Measurements from ENCODE around the gene CASP8AP2.

DNA sequence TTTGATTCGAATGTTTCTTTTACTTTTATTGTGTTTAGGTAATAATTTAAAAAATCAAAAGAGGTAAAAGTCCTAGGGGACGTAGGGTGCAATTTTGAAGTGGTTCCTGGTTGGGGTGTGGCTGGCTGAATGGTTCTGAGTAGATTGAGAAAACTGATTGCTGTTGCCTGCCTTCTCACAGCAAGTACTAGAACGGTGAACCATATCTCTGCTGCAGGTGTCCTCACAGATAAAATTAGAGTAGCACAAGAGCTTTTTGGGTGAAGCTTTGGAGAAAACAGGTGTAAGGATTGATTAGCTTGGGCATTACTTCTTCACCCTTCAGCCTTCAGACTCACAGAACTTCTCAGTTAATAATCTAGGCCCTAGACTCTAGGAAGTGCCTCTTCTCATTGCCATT is 44.8 kb downstream of the CASP8AP2 start:
- TF ChIP-seq, protein P1, sequence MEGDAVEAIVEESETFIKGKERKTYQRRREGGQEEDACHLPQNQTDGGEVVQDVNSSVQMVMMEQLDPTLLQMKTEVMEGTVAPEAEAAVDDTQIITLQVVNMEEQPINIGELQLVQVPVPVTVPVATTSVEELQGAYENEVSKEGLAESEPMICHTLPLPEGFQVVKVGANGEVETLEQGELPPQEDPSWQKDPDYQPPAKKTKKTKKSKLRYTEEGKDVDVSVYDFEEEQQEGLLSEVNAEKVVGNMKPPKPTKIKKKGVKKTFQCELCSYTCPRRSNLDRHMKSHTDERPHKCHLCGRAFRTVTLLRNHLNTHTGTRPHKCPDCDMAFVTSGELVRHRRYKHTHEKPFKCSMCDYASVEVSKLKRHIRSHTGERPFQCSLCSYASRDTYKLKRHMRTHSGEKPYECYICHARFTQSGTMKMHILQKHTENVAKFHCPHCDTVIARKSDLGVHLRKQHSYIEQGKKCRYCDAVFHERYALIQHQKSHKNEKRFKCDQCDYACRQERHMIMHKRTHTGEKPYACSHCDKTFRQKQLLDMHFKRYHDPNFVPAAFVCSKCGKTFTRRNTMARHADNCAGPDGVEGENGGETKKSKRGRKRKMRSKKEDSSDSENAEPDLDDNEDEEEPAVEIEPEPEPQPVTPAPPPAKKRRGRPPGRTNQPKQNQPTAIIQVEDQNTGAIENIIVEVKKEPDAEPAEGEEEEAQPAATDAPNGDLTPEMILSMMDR (IDR thresholded peaks at IDR 0.05) = no peak
- no peak for TF ChIP-seq POLR2A (IDR thresholded peaks at IDR 0.05)

All from vagina (tissue), 2 donors.